PFSK-1 (cell line): ENCODE results near the gene UMODL1.

Experiments
- FOXP2 ChIP-seq: optimal IDR thresholded peaks from 2 replicates; pipeline ENCODE3; 2011; ENCODE audit warnings: borderline replicate concordance, control low read depth, inconsistent platforms; ENCODE audit not compliant: insufficient read depth; ENCODE audit errors: extremely low read length, extremely low read depth
- POLR2AphosphoS5 ChIP-seq: IDR thresholded peaks from 2 replicates; pipeline ENCODE4 v1.6.1; 2012; ENCODE audit warnings: low read depth, mild to moderate bottlenecking, control low read depth, low read length, moderate library complexity
- SIN3A ChIP-seq: IDR thresholded peaks from 2 replicates; pipeline ENCODE4 v1.6.1; 2012; ENCODE audit warnings: mild to moderate bottlenecking, low read length, moderate library complexity, borderline replicate concordance; ENCODE audit not compliant: insufficient read depth
- TAF1 ChIP-seq: IDR thresholded peaks from 2 replicates; pipeline ENCODE4 v1.6.1; 2012; ENCODE audit warnings: low read length, control low read depth, borderline replicate concordance; ENCODE audit not compliant: insufficient read depth
- TF ChIP-seq, protein P1 (sequence below), 2 experiments: IDR thresholded peaks; 2 replicates each; pipeline versions ENCODE4 v1.6.1 to v1.8.0; 2011 to 2012; ENCODE audit warnings: low read depth in 2 of 2, low read length in 2 of 2, control low read depth in 1 of 2, inconsistent platforms in 1 of 2, mild to moderate bottlenecking in 1 of 2, moderate library complexity in 1 of 2; ENCODE audit not compliant: insufficient read depth in 1 of 2

DNA sequence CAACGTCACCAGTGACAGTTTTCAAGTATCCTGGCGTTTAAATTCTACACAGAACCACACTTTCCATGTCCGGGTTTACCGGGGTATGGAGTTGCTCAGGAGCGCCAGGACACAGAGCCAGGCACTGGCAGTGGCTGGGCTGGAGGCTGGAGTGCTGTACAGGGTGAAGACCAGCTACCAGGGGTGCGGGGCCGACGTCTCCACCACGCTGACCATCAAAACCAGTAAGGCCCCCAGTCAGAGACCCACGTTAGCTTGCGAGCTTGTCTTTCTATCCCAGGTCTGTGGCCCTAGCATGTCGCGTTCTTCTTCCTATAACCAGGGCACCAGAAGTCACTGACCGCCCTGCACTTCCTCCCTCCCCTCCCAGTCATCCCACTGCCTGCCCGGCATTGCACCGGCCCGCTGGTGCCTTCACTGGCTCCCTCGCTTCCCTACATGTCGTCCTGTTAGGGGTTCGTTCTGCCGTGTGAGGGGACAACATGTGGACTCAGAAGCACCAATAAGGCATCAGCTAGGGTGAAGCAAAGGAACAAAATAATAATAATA is 27.9 kb downstream of the UMODL1 start:
- TF ChIP-seq, protein P1, sequence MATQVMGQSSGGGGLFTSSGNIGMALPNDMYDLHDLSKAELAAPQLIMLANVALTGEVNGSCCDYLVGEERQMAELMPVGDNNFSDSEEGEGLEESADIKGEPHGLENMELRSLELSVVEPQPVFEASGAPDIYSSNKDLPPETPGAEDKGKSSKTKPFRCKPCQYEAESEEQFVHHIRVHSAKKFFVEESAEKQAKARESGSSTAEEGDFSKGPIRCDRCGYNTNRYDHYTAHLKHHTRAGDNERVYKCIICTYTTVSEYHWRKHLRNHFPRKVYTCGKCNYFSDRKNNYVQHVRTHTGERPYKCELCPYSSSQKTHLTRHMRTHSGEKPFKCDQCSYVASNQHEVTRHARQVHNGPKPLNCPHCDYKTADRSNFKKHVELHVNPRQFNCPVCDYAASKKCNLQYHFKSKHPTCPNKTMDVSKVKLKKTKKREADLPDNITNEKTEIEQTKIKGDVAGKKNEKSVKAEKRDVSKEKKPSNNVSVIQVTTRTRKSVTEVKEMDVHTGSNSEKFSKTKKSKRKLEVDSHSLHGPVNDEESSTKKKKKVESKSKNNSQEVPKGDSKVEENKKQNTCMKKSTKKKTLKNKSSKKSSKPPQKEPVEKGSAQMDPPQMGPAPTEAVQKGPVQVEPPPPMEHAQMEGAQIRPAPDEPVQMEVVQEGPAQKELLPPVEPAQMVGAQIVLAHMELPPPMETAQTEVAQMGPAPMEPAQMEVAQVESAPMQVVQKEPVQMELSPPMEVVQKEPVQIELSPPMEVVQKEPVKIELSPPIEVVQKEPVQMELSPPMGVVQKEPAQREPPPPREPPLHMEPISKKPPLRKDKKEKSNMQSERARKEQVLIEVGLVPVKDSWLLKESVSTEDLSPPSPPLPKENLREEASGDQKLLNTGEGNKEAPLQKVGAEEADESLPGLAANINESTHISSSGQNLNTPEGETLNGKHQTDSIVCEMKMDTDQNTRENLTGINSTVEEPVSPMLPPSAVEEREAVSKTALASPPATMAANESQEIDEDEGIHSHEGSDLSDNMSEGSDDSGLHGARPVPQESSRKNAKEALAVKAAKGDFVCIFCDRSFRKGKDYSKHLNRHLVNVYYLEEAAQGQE (IDR thresholded peaks at IDR 0.05; ENCODE audit: insufficient read depth in 1 of 2, low read depth in 2 of 2, low read length in 2 of 2) = no peak
- TF ChIP-seq POLR2AphosphoS5 (no peak), TAF1 (no peak), SIN3A (no peak), FOXP2 (no peak)
